ENCODE results near the gene PKM.
"Not testable (repeated sequence)": the region's sequence is repeated elsewhere in the genome, so short reads cannot be mapped to it uniquely, and the experiment has no call there.

The PKM gene

GRCh38 chr15:72174551-72175165 lies 56.3 kb downstream of the PKM start:
- DNase-seq, result no peak

GRCh38 chr15:72173864-72174550 lies 57.0 kb downstream of the PKM start:
- no peak for DNase-seq

- no peak for DNase-seq
Measured at GRCh38 chr15:72173401-72173800, 57.6 kb downstream of the PKM start.

- no peak for DNase-seq
Measured at GRCh38 chr15:72172796-72173195, 58.2 kb downstream of the PKM start.

GRCh38 chr15:72171978-72172377 lies 59.0 kb downstream of the PKM start:
- DNase-seq, result not testable (repeated sequence)

- no peak for DNase-seq
Measured at GRCh38 chr15:72170691-72171090, 60.3 kb downstream of the PKM start.

- no peak for DNase-seq
Measured at GRCh38 chr15:72169921-72170611, 60.9 kb downstream of the PKM start.

GRCh38 chr15:72169236-72169920 lies 61.6 kb downstream of the PKM start:
- no peak for DNase-seq

GRCh38 chr15:72168808-72169190 lies 62.2 kb downstream of the PKM start:
- DNase-seq, result no peak

- peak in 1 of 2 experiments; percentile 39 for DNase-seq
Measured at GRCh38 chr15:72168131-72168807, 62.7 kb downstream of the PKM start.

- DNase-seq, result no peak
Measured at GRCh38 chr15:72167445-72167844, 63.5 kb downstream of the PKM start.

- DNase-seq, result no peak
Measured at GRCh38 chr15:72166716-72167417, 64.1 kb downstream of the PKM start.

- DNase-seq, result no peak
Measured at GRCh38 chr15:72163719-72164118, 67.3 kb downstream of the PKM start.

- no peak for DNase-seq
Measured at GRCh38 chr15:72162569-72162968, 68.4 kb downstream of the PKM start.

GRCh38 chr15:72161361-72162132 lies 69.4 kb downstream of the PKM start:
- no peak for DNase-seq

- DNase-seq, result no peak
Measured at GRCh38 chr15:72160696-72161245, 70.2 kb downstream of the PKM start.

- DNase-seq, result no peak
Measured at GRCh38 chr15:72156928-72157327, 74.1 kb downstream of the PKM start.

- peak; percentile 82 to 86 for DNase-seq
Measured at GRCh38 chr15:72155635-72156616, 75.1 kb downstream of the PKM start.

- DNase-seq, result peak in 1 of 2 experiments; percentile 41
Measured at GRCh38 chr15:72155003-72155621, 75.9 kb downstream of the PKM start.

All from NCI-H2081 (cell line).